HUDEP-2 (cell line): ENCODE results near the gene XRCC4.

Source experiments
- DNase-seq, 76 experiments: peaks; one replicate each; lab custom pipeline; 2025; ENCODE audit not compliant: unreplicated experiment in 76 of 76; lab: John Stamatoyannopoulos, UW

Gene XRCC4

GRCh38 chr5:83169571-83170337 is 92.4 kb downstream of the XRCC4 start:
- DNase-seq, result no peak

GRCh38 chr5:83172011-83172410 is 94.7 kb downstream of the XRCC4 start:
- no peak for DNase-seq

- DNase-seq, result no peak
Observed at GRCh38 chr5:83172655-83173054, 95.3 kb downstream of the XRCC4 start.

- no peak for DNase-seq
Observed at GRCh38 chr5:83173826-83174225, 96.5 kb downstream of the XRCC4 start.

DNA sequence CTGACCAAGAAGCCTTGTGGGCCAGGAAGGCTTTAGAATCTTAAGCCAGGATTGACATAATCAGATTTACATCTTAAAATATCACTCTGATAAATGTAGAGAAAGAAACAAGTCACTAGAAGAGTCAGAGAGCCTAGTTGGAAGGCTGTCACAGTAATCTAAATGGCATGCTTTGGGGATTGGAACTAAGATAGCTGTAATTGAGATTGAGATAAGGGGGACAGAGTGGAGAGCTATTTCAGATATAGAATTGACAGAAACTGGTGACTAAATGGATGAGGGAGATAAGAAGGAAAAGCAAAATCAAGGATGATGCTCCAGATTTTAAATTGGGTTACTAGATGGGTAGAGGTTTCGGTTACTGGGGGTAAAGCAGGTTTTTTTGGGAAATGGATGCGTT is 100.5 kb downstream of the XRCC4 start:
- DNase-seq, result no peak

- DNase-seq, result no peak
Observed at GRCh38 chr5:83179966-83180365, 102.6 kb downstream of the XRCC4 start.

- no peak for DNase-seq
Observed at GRCh38 chr5:83184534-83184933, 107.2 kb downstream of the XRCC4 start.

- no peak for DNase-seq
Observed at GRCh38 chr5:83192947-83193346, 115.6 kb downstream of the XRCC4 start.

DNA sequence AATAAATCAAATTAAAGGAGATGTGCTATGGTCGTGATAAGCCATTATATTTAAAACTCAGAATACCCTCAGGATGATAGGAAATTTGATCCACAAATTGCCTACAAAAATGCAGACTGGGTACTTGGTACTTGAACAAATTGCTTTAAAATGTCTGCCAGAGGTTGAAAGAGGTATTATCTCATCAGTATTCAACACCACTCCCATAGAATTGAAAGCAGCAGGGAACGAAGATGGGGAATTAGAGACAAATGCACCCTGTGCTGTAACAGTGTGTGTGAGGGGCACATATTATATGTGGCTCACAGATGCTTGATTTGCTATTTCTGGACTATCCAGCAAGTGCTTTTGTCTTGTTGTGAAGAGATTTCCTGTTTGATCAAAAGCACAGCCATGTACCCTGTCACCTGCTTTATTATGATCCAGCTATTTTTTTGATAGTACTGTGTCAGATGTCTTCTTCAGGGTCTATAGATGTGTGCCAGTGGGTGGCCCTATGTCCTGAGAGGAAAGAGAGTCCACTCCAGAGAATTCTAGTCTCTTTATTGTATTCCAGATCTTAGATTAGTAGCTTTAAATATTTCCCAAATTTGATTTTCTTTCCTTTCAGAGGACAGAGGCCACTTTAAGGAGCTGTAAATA is 120.1 kb downstream of the XRCC4 start:
- DNase-seq, result no peak

DNA sequence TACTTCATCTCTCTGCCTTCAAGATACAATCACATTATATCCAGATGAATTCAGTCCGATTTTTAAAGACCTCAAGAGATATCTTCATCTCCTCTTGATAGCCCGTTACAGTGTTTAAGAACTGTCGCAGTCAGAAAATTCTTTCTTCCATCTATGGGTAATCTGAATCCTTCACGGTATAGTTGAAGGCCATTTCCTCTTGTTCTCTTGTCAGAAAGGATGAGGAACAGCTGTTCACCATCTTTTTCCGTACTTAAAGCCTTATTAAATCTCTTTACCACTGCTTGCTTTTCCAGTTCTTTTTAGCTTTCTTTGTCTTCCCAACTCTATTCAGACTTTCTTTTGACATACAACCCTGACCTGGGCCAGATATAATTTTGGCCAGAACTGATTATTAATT is 121.8 kb downstream of the XRCC4 start:
- DNase-seq, result no peak

GRCh38 chr5:83204651-83205050 is 127.3 kb downstream of the XRCC4 start:
- no peak for DNase-seq

DNA sequence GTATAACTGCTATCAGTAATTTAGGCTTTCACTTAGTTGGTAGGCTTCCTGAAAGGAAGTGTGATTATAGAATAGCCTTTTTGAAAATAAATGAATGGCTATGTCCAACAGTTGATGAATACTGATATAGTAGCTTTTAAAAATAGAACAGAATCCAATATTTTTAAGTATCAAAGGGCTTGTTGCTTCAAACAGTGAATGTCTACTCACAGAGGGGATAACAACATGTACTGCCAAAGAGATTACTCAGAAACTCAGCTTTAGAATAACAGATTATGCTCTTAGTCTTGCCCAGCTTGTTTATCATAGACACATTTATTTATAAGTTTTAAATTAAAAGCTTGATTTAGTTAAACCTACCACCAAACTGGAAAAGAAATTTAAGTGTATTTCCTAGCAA is 132.6 kb downstream of the XRCC4 start:
- DNase-seq, result no peak

GRCh38 chr5:83219077-83219476 is 141.7 kb downstream of the XRCC4 start:
- no peak for DNase-seq

DNA sequence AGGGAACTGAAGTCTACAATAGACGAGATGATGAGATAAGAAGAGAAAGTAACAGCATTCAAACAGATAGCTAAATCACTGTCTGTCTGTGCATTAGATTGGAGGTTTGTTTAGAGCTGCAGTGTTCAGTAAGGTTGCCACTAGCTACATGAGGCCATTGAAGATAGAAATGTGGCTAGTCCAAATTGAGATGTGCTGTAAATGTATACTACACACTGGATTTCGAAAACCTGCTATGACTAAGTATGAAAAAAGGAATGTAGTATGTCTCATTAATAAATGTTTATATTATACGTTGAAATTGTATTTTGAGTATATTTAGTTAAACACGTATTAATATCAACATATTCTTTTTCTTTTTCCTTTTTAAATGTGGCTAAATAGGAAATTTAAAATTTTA is 142.1 kb downstream of the XRCC4 start:
- no peak for DNase-seq

DNA sequence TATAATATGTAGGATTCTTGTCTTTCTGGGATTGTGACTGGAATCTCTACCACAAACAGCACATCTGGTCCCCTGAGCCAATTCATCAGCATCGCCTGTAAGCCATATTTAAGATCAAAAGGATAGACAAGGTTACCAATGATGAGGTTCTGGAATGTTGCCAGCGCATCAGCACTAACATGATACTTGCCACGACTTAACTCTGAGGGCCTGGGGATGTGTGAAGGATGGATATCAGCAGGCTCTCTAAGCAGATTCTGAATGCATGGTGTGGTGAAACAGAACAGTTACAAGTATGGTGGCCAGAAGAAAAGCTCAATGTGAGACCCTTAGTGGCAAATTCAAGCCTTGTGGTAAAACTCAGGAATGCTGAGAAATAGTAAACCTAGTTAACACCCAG is 143.0 kb downstream of the XRCC4 start:
- DNase-seq, result peak in 1 of 76 experiments; percentile 0

DNA sequence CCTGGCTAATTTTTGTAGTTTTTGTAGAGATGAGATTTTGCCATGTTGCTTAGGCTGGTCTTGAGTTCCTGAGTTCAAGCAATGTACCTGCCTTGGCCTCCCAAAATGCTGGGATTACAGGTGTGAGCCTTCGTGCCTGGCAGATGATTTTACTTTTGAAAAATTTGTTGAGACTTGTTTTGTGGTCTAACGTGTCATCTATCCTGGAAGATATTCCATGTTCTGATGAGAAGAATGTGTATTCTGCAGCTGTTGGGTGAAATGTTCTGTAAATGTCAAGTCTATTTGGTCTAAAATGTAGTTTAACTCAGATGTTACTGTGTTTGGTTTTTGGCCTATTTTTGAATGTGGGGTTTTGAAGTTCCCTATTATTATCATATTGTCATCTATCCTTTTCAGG is 145.6 kb downstream of the XRCC4 start:
- DNase-seq, result no peak

DNA sequence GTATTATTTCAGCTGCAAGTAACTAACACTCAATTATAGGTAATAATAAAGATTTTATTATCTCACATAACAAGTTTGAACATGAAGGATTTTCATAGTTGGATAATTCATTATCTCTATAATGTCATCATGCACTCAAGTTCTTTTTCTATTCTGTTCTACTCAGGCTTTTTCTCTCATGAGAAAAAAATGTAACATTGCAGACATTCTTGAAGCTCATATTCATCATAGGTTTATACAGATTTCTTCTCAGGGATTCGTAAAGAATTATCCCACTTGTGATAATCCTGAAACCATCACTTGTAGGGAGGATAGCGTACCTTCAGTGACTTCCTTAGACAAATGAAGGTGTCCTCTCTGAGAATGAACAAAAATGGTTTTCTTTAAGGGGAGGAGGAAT is 150.3 kb downstream of the XRCC4 start:
- no peak for DNase-seq

- DNase-seq, result no peak
Observed at GRCh38 chr5:83230511-83230910, 153.2 kb downstream of the XRCC4 start.

- no peak for DNase-seq
Observed at GRCh38 chr5:83244516-83244915, 167.2 kb downstream of the XRCC4 start.

GRCh38 chr5:83245037-83245436 is 167.7 kb downstream of the XRCC4 start:
- DNase-seq, result no peak

GRCh38 chr5:83246071-83246470 is 168.7 kb downstream of the XRCC4 start:
- no peak for DNase-seq

GRCh38 chr5:83249156-83249555 is 171.8 kb downstream of the XRCC4 start:
- DNase-seq, result no peak
